ENCODE measurements around the gene ASH1L.

- TF ChIP-seq EZH2phosphoT487 (IDR thresholded peaks at IDR 0.05; ENCODE audit: low read depth, severe bottlenecking, unreplicated experiment) = no peak
- no peak for TF ChIP-seq CTCF (IDR thresholded peaks at IDR 0.05; ENCODE audit: poor library complexity)
Measured at GRCh38 chr1:155410931-155411330, 151.7 kb downstream of the ASH1L start.

All from hepatocyte (in vitro differentiated cells).